NB4 (cell line): ENCODE data around the gene NAT8L.

Experiments used
- CTCF ChIP-seq: IDR thresholded peaks from one replicate; pipeline ENCODE4 v1.5.1; 2012; ENCODE audit warnings: low read depth, low read length
- MYC ChIP-seq: IDR thresholded peaks from 2 replicates; pipeline ENCODE4 v1.6.1; 2011; ENCODE audit warnings: low read depth, low read length
- POLR2A ChIP-seq: IDR thresholded peaks from 2 replicates; pipeline ENCODE4 v1.6.1; 2011; ENCODE audit warnings: mild to moderate bottlenecking; ENCODE audit not compliant: insufficient read length; ENCODE audit errors: extremely low read depth
- TF ChIP-seq, protein P1 (sequence below): IDR thresholded peaks from 2 replicates; pipeline ENCODE4 v1.6.1; 2011; ENCODE audit warnings: low read depth, low read length

- TF ChIP-seq CTCF (no peak), POLR2A (no peak), MYC (no peak)
- TF ChIP-seq, protein P1, sequence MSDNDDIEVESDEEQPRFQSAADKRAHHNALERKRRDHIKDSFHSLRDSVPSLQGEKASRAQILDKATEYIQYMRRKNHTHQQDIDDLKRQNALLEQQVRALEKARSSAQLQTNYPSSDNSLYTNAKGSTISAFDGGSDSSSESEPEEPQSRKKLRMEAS: no peak
These were observed 19.9 kb downstream of the NAT8L start for GRCh38 chr4:2079006-2079405.
